ENCODE results near the gene KEAP1.
"Not testable (repeated sequence)": the region's sequence is repeated elsewhere in the genome, so short reads cannot be mapped to it uniquely, and the experiment has no call there.

The KEAP1 gene

GRCh38 chr19:10491472-10492047, 11.6 kb downstream of the KEAP1 start:
- no peak for DNase-seq

GRCh38 chr19:10486551-10486950, 16.6 kb downstream of the KEAP1 start:
- no peak for DNase-seq

- peak; percentile 44 for DNase-seq
Measured at GRCh38 chr19:10478903-10479384, 24.2 kb downstream of the KEAP1 start.

- no peak for DNase-seq
Measured at GRCh38 chr19:10478476-10478875, 24.7 kb downstream of the KEAP1 start.

- no peak for DNase-seq
Measured at GRCh38 chr19:10474962-10475451, 28.1 kb downstream of the KEAP1 start.

GRCh38 chr19:10473192-10473591, 30.0 kb downstream of the KEAP1 start:
- no peak for DNase-seq

GRCh38 chr19:10471909-10472308, 31.2 kb downstream of the KEAP1 start:
- no peak for DNase-seq

- no peak for DNase-seq
Measured at GRCh38 chr19:10468133-10468532, 35.0 kb downstream of the KEAP1 start.

- DNase-seq, result no peak
Measured at GRCh38 chr19:10467104-10467706, 36.0 kb downstream of the KEAP1 start.

GRCh38 chr19:10464456-10464855, 38.7 kb downstream of the KEAP1 start:
- DNase-seq, result no peak

- DNase-seq, result no peak
Measured at GRCh38 chr19:10462557-10462956, 40.6 kb downstream of the KEAP1 start.

- DNase-seq, result not testable (repeated sequence)
Measured at GRCh38 chr19:10462042-10462441, 41.1 kb downstream of the KEAP1 start.

GRCh38 chr19:10461047-10461949, 41.9 kb downstream of the KEAP1 start:
- DNase-seq, result peak; percentile 82

GRCh38 chr19:10460714-10461046, 42.5 kb downstream of the KEAP1 start:
- DNase-seq, result no peak

- not testable (repeated sequence) for DNase-seq
Measured at GRCh38 chr19:10458733-10459132, 44.4 kb downstream of the KEAP1 start.

GRCh38 chr19:10454267-10454666, 48.9 kb downstream of the KEAP1 start:
- DNase-seq, result no peak

GRCh38 chr19:10453852-10454251, 49.3 kb downstream of the KEAP1 start:
- DNase-seq, result no peak

- DNase-seq, result no peak
Measured at GRCh38 chr19:10452726-10453618, 50.2 kb downstream of the KEAP1 start.

GRCh38 chr19:10450853-10451609, 52.1 kb downstream of the KEAP1 start:
- no peak for DNase-seq

GRCh38 chr19:10450191-10450852, 52.8 kb downstream of the KEAP1 start:
- no peak for DNase-seq

- DNase-seq, result no peak
Measured at GRCh38 chr19:10449037-10449436, 54.1 kb downstream of the KEAP1 start.
